Neural cell (in vitro differentiated cells): ENCODE measurements around the gene TACR2. TPM values are rescaled to one million over a fixed set of nuclear protein-coding genes. Genes with fewer than 3 reads are reported as not detected.
"Not testable (repeated sequence)": the region's sequence is repeated elsewhere in the genome, so short reads cannot be mapped to it uniquely, and the experiment has no call there.

Experiments used
- H2AFZ ChIP-seq: fragments of 200-600, 300-800 bp; sonication (generic), shearing (Covaris generic); 2 replicates; pipeline ENCODE4 v1.6.0; 2014; ENCODE audit warnings: low read depth, mild to moderate bottlenecking, antibody characterized with exemption, low read length, moderate library complexity
- H3F3A ChIP-seq: fragments of 200-600 bp; shearing (Covaris generic); 2 replicates; pipeline ENCODE4 v1.6.1; 2016; ENCODE audit warnings: mild to moderate bottlenecking, moderate library complexity, mixed read lengths, antibody characterized with exemption, low read length; ENCODE audit not compliant: insufficient read depth, poor library complexity, severe bottlenecking
- H3K27ac ChIP-seq: fragments of 200-600, 300-800 bp; sonication (generic), shearing (Covaris generic); 2 replicates; pipeline ENCODE4 v1.5.1; 2014; ENCODE audit warnings: mild to moderate bottlenecking, low read length, moderate library complexity
- H3K27me3 ChIP-seq: fragments of 300-800, 200-600 bp; sonication (generic), shearing (Covaris generic); 2 replicates; pipeline ENCODE4 v1.6.0; 2014; ENCODE audit warnings: mild to moderate bottlenecking, low read depth, low read length, moderate library complexity; ENCODE audit not compliant: insufficient read depth
- H3K36me3 ChIP-seq: fragments of 300-800, 200-600 bp; sonication (generic), shearing (Covaris generic); 2 replicates; pipeline ENCODE4 v1.5.1; 2014; ENCODE audit warnings: mild to moderate bottlenecking, antibody characterized with exemption, low read length, moderate library complexity; ENCODE audit not compliant: insufficient read depth
- H3K4me2 ChIP-seq: fragments of 300-800, 200-600 bp; sonication (generic), shearing (Covaris generic); 2 replicates; pipeline ENCODE4 v1.6.0; 2014; ENCODE audit warnings: mild to moderate bottlenecking, low read length
- H3K4me3 ChIP-seq: fragments of 300-800, 200-600 bp; sonication (generic), shearing (Covaris generic); 2 replicates; pipeline ENCODE4 v1.5.1; 2014; ENCODE audit warnings: mild to moderate bottlenecking, low read length, moderate library complexity
- H3K79me2 ChIP-seq: fragments of 200-600 bp; shearing (Covaris generic); replicated peaks from 2 replicates; pipeline ENCODE4 v1.6.0; 2014; ENCODE audit warnings: mild to moderate bottlenecking, low read length, moderate library complexity; ENCODE audit not compliant: insufficient read depth
- H3K9ac ChIP-seq: fragments of 300-800, 200-600 bp; sonication (generic), shearing (Covaris generic); 2 replicates; pipeline ENCODE4 v1.6.1; 2016; ENCODE audit warnings: mild to moderate bottlenecking, low read length, mixed read lengths
- H3K9me2 ChIP-seq: fragments of 200-600 bp; shearing (Covaris generic); 2 replicates; pipeline ENCODE4 v1.6.1; 2016; ENCODE audit warnings: mild to moderate bottlenecking, low read length, mixed read lengths; ENCODE audit not compliant: insufficient read depth
- H3K9me3 ChIP-seq: fragments of 200-600, 300-800 bp; sonication (generic), shearing (Covaris generic); 2 replicates; pipeline ENCODE4 v1.6.1; 2016; ENCODE audit warnings: mild to moderate bottlenecking, mixed run types, low read length, moderate library complexity, mixed read lengths
- H4K20me1 ChIP-seq: fragments of 200-600 bp; shearing (Covaris generic); 2 replicates; pipeline ENCODE4 v1.6.1; 2016; ENCODE audit warnings: mild to moderate bottlenecking, mixed run types; ENCODE audit not compliant: insufficient read depth
- EP300 ChIP-seq: fragments of 450-650 bp; conservative IDR thresholded peaks from 2 replicates; pipeline ENCODE4 v1.6.1; 2014; ENCODE audit warnings: antibody characterized with exemption, mild to moderate bottlenecking, moderate library complexity; ENCODE audit not compliant: poor library complexity, severe bottlenecking
- EZH2 ChIP-seq: fragments of 200-600, 300-800 bp; shearing (Covaris generic), sonication (generic); IDR thresholded peaks from 2 replicates; pipeline ENCODE4 v1.6.1; 2014; ENCODE audit warnings: antibody characterized with exemption, low read length, borderline replicate concordance, mild to moderate bottlenecking; ENCODE audit not compliant: insufficient read depth, poor library complexity, severe bottlenecking
- MXI1 ChIP-seq: fragments of 450-650 bp; conservative IDR thresholded peaks from 2 replicates; pipeline ENCODE4 v1.6.1; 2014; ENCODE audit warnings: antibody characterized with exemption, mild to moderate bottlenecking; ENCODE audit not compliant: poor library complexity, severe bottlenecking
- POLR2AphosphoS5 ChIP-seq: IDR thresholded peaks from 2 replicates; pipeline ENCODE4 v1.6.1; 2012
- SMC3 ChIP-seq: fragments of 450-650 bp; conservative IDR thresholded peaks from 2 replicates; pipeline ENCODE4 v1.6.1; 2014; ENCODE audit warnings: antibody characterized with exemption, mild to moderate bottlenecking, moderate library complexity; ENCODE audit not compliant: poor library complexity
- polyA plus RNA-seq: library from polyadenylated mRNA; depleted of rRNA; stranded (reverse); fragments of >200 nt; gene quantifications from 2 replicates; pipeline ENCODE4 v1.2.3, GENCODE V29; 2014
- TF ChIP-seq, protein P1 (sequence below): fragments of 450-650 bp; IDR thresholded peaks from 2 replicates; pipeline ENCODE4 v1.5.1; 2014; ENCODE audit warnings: antibody characterized with exemption, mild to moderate bottlenecking, moderate library complexity; ENCODE audit not compliant: poor library complexity, severe bottlenecking

The TACR2 gene
- polyA plus RNA-seq, 1 donor from 2014 or later, result not detected

DNA sequence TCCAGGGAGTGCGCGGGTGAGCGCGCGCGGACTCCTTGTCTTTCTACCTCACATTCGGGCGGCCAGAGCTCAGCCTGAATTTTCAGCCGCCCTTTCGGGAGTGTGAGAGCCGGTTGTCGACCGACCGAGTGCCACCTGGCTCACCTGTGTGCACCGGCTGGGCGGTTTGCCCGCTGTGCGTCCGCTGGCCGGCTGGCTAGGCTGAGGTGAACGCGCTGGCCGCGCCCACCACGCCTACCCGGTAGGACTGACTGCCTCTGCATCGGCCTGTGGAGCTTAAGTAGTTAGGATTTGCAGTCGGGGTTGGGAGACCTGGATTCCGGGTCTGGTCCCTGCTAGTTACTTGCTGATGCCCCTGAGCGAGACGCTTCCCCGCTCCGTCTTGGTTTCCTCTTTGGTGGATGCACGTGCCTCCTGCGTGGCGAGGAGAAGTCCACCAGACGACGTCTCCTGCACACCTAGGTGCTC is 35.1 kb upstream of the TACR2 start:
- H3K4me2 ChIP-seq, result peak overlapping the region; percentile 77
- no peaks in the 10 kb centered on the region for H3F3A ChIP-seq
- peak overlapping the region; percentile 56 for H3K9ac ChIP-seq
- peak overlapping the region; percentile 30 for H2AFZ ChIP-seq
- H3K27ac ChIP-seq, result no peak overlapping the region
- TF ChIP-seq SMC3, result no peak
- peak; percentile 3 for TF ChIP-seq MXI1
- TF ChIP-seq EP300, result no peak
- no peak for TF ChIP-seq POLR2AphosphoS5
- peak overlapping the region; percentile 95 for H3K4me3 ChIP-seq
- H3K79me2 ChIP-seq, result no peaks in the 10 kb centered on the region
- no peaks in the 10 kb centered on the region for H4K20me1 ChIP-seq
- H3K36me3 ChIP-seq, result no peaks in the 10 kb centered on the region
- H3K27me3 ChIP-seq, result peaks cover 11% of the 10 kb centered on the region
- no peaks in the 10 kb centered on the region for H3K9me3 ChIP-seq
- no peaks in the 10 kb centered on the region for H3K9me2 ChIP-seq

- Histone ChIP-seq H3K4me3 (peak within 1 kb of the TSS; percentile 95), H3K27me3 (peaks cover 11% of the 10 kb centered on the region), H3K4me2 (peak within 1 kb of the TSS; percentile 77), H3F3A (no peaks in the 10 kb centered on the region), H3K9me2 (no peaks in the 10 kb centered on the region), H3K36me3 (no peaks in the 10 kb centered on the region), H3K9me3 (no peaks in the 10 kb centered on the region), H3K79me2 (no peaks in the 10 kb centered on the region), H2AFZ (peak within 1 kb of the TSS; percentile 30), H4K20me1 (no peaks in the 10 kb centered on the region), H3K9ac (peak within 1 kb of the TSS; percentile 56), H3K27ac (no peak within 1 kb of the TSS)
- TF ChIP-seq MXI1 (peak; percentile 53), POLR2AphosphoS5 (no peak), SMC3 (peak; percentile 17), EZH2 (no peak)
Measured at GRCh38 chr10:69451209-69451783, 34.6 kb upstream of the TACR2 start, which contains the start of gene TSPAN15. Gene TSPAN15 (plus strand): TSS chr10:69451465. CDS start chr10:69451595, 130 bp downstream.

- not testable (repeated sequence) for H4K20me1 ChIP-seq, H3F3A ChIP-seq, H3K79me2 ChIP-seq, H3K4me3 ChIP-seq, H3K9ac ChIP-seq, H3K36me3 ChIP-seq, H3K9me2 ChIP-seq, H3K4me2 ChIP-seq, H2AFZ ChIP-seq, H3K27ac ChIP-seq, H3K9me3 ChIP-seq
- peaks cover 11% of the 10 kb centered on the region for H3K27me3 ChIP-seq
Measured at GRCh38 chr10:69450395-69450794, 33.7 kb upstream of the TACR2 start.

GRCh38 chr10:69449841-69450240 is 33.1 kb upstream of the TACR2 start:
- Histone ChIP-seq H3K27ac (no peak overlapping the region), H3K36me3 (no peaks in the 10 kb centered on the region), H3K27me3 (peaks cover 11% of the 10 kb centered on the region), H4K20me1 (no peaks in the 10 kb centered on the region), H3K79me2 (no peaks in the 10 kb centered on the region), H3K4me2 (no peak overlapping the region), H3K4me3 (no peak overlapping the region), H3F3A (no peaks in the 10 kb centered on the region), H3K9me3 (no peaks in the 10 kb centered on the region), H2AFZ (no peak overlapping the region), H3K9ac (no peak overlapping the region), H3K9me2 (no peaks in the 10 kb centered on the region)
- TF ChIP-seq, protein P1, sequence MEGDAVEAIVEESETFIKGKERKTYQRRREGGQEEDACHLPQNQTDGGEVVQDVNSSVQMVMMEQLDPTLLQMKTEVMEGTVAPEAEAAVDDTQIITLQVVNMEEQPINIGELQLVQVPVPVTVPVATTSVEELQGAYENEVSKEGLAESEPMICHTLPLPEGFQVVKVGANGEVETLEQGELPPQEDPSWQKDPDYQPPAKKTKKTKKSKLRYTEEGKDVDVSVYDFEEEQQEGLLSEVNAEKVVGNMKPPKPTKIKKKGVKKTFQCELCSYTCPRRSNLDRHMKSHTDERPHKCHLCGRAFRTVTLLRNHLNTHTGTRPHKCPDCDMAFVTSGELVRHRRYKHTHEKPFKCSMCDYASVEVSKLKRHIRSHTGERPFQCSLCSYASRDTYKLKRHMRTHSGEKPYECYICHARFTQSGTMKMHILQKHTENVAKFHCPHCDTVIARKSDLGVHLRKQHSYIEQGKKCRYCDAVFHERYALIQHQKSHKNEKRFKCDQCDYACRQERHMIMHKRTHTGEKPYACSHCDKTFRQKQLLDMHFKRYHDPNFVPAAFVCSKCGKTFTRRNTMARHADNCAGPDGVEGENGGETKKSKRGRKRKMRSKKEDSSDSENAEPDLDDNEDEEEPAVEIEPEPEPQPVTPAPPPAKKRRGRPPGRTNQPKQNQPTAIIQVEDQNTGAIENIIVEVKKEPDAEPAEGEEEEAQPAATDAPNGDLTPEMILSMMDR, result peak; percentile 26
- no peak for TF ChIP-seq EZH2
